ENCODE data around the gene QSER1. TPM values are rescaled to one million over a fixed set of nuclear protein-coding genes. Genes with fewer than 3 reads are reported as not detected.
A peak's percentile ranks its signal among the peaks of the same experiment; 100 is the strongest.

Gene QSER1
- 10 to 100 TPM; 17.5 to 53.0 (median 23.1) TPM for total RNA-seq

GRCh38 chr11:32892355-32893092 is at the start of gene QSER1:
TSS of gene QSER1 (plus strand) at chr11:32892811. CDS start at chr11:32893126, 315 bp downstream.
- peak within 1 kb of the TSS; percentile 91 to 97 (median 94) for H3K27ac ChIP-seq
- TF ChIP-seq EP300 (IDR thresholded peaks at IDR 0.05) (no peak), CTCF (IDR thresholded peaks at IDR 0.05) (peak in 1 of 6 experiments; percentile 6), POLR2A (IDR thresholded peaks at IDR 0.05) (peak in 3 of 4 donors; percentile 62 to 82 (median 62)), POLR2AphosphoS5 (IDR thresholded peaks at IDR 0.05) (peak; percentile 56 to 76)
- DNase-seq (peak; percentile 72 to 95), ATAC-seq (ENCODE audit: low FRiP score in 2 of 2) (peak; percentile 76 to 92)
- WGBS, 2 donors, result 0 to 1% methylated on average over 19 to 60 of the region's 91 CpGs
- no peaks in the 10 kb centered on the region for H3K9me3 ChIP-seq
- peak within 1 kb of the TSS; percentile 82 to 99 (median 94) for H3K4me3 ChIP-seq
- no peaks in the 10 kb centered on the region for H3K27me3 ChIP-seq
- no peaks in the 10 kb centered on the region for H3K36me3 ChIP-seq
- H3K4me1 ChIP-seq, result peaks cover 12 to 22% (median 19%) of the 10 kb centered on the region in 4 donors

GRCh38 chr11:32843544-32843943 is 49.1 kb upstream of the QSER1 start:
- no peak for ATAC-seq (ENCODE audit: low FRiP score in 2 of 2)
- Histone ChIP-seq H3K36me3 (peaks cover 0 to 13% (median 0%) of the 10 kb centered on the region in 4 donors), H3K4me3 (no peak overlapping the region), H3K4me1 (no peaks in the 10 kb centered on the region), H3K27ac (no peak overlapping the region), H3K9me3 (no peaks in the 10 kb centered on the region), H3K27me3 (no peaks in the 10 kb centered on the region)
- no peak for TF ChIP-seq EP300 (IDR thresholded peaks at IDR 0.05)
- no peak for TF ChIP-seq CTCF (IDR thresholded peaks at IDR 0.05)
- no peak for TF ChIP-seq POLR2AphosphoS5 (IDR thresholded peaks at IDR 0.05)
- no peak for TF ChIP-seq POLR2A (IDR thresholded peaks at IDR 0.05)
- WGBS, 2 donors, result 58 to 60% methylated on average over 3 of the region's 3 CpGs
- no peak for DNase-seq

- WGBS, 2 donors, result 79 to 87% methylated on average over 2 of the region's 2 CpGs
- Histone ChIP-seq H3K4me1 (peaks cover 0 to 3% (median 0%) of the 10 kb centered on the region in 4 donors), H3K27ac (no peak overlapping the region), H3K4me3 (no peak overlapping the region), H3K9me3 (no peaks in the 10 kb centered on the region), H3K36me3 (peaks cover 0 to 6% (median 0%) of the 10 kb centered on the region in 4 donors), H3K27me3 (no peaks in the 10 kb centered on the region)
- DNase-seq (no peak), ATAC-seq (ENCODE audit: low FRiP score in 2 of 2) (peak in 1 of 2 donors; percentile 50)
- TF ChIP-seq POLR2AphosphoS5 (IDR thresholded peaks at IDR 0.05) (no peak), POLR2A (IDR thresholded peaks at IDR 0.05) (no peak), EP300 (IDR thresholded peaks at IDR 0.05) (no peak), CTCF (IDR thresholded peaks at IDR 0.05) (no peak)
Observed at GRCh38 chr11:32847511-32847910, 45.1 kb upstream of the QSER1 start.

- Histone ChIP-seq H3K9me3 (no peaks in the 10 kb centered on the region), H3K27me3 (no peaks in the 10 kb centered on the region), H3K27ac (no peak overlapping the region), H3K4me3 (no peak overlapping the region), H3K4me1 (peaks cover 0 to 3% (median 0%) of the 10 kb centered on the region in 4 donors), H3K36me3 (peaks cover 0 to 13% (median 2%) of the 10 kb centered on the region in 4 donors)
- DNase-seq, result no peak
- 72 to 76% methylated on average over 1 of the region's 1 CpG for WGBS, 2 donors
- no peak for ATAC-seq (ENCODE audit: low FRiP score in 2 of 2)
- TF ChIP-seq POLR2AphosphoS5 (IDR thresholded peaks at IDR 0.05) (no peak), EP300 (IDR thresholded peaks at IDR 0.05) (no peak), CTCF (IDR thresholded peaks at IDR 0.05) (no peak), POLR2A (IDR thresholded peaks at IDR 0.05) (no peak)
Observed at GRCh38 chr11:32849761-32850160, 42.9 kb upstream of the QSER1 start.
